Osteoblast (primary cell): Measurements from ENCODE around the gene MAPK6. TPM values are rescaled to one million over a fixed set of nuclear protein-coding genes. Genes with fewer than 3 reads are reported as not detected.

Source experiments
- DNase-seq: peaks from one replicate; pipeline ENCODE4 v3.0.0; 2011; ENCODE audit warnings: low spot score, mixed read lengths; ENCODE audit not compliant: insufficient read length; ENCODE audit errors: missing footprints
- H2AFZ ChIP-seq: 2 replicates; pipeline ENCODE4 v1.6.0; 2011; ENCODE audit warnings: mild to moderate bottlenecking, low read length
- H3K27ac ChIP-seq: 2 replicates; pipeline ENCODE4 v1.5.1; 2011; ENCODE audit warnings: mild to moderate bottlenecking, low read depth, low read length, moderate library complexity
- H3K27me3 ChIP-seq: 2 replicates; pipeline ENCODE4 v1.6.0; 2012; ENCODE audit warnings: mild to moderate bottlenecking, control low read depth, inconsistent platforms, low read length, moderate library complexity; ENCODE audit not compliant: insufficient read depth
- H3K36me3 ChIP-seq: 2 replicates; pipeline ENCODE4 v1.5.1; 2011; ENCODE audit warnings: mild to moderate bottlenecking, low read length, control low read depth, moderate library complexity; ENCODE audit not compliant: insufficient read depth
- H3K4me1 ChIP-seq: 2 replicates; pipeline ENCODE4 v1.5.1; 2011; ENCODE audit warnings: mild to moderate bottlenecking, low read length, control low read depth, moderate library complexity; ENCODE audit not compliant: insufficient read depth
- H3K4me2 ChIP-seq: 2 replicates; pipeline ENCODE4 v1.6.0; 2011; ENCODE audit warnings: mild to moderate bottlenecking, low read length; ENCODE audit not compliant: insufficient read depth
- H3K4me3 ChIP-seq: fragments of 200-600 bp; sonication (generic); 3 replicates; pipeline ENCODE4 v1.5.1; 2012; ENCODE audit warnings: mild to moderate bottlenecking, low read length, inconsistent platforms; ENCODE audit not compliant: insufficient read depth
- H3K79me2 ChIP-seq: 2 replicates; pipeline ENCODE4 v1.6.0; 2012; ENCODE audit warnings: mild to moderate bottlenecking, low read length, control low read depth, inconsistent platforms; ENCODE audit not compliant: insufficient read depth
- H3K9me3 ChIP-seq: 2 replicates; pipeline ENCODE4 v1.5.1; 2011; ENCODE audit warnings: low read depth, low read length, control low read depth
- H4K20me1 ChIP-seq: 2 replicates; pipeline ENCODE4 v1.6.0; 2012; ENCODE audit warnings: mild to moderate bottlenecking, low read length, control low read depth; ENCODE audit not compliant: insufficient read depth
- CTCF ChIP-seq: IDR thresholded peaks from 2 replicates; pipeline ENCODE4 v1.5.1; 2011; ENCODE audit warnings: mild to moderate bottlenecking, low read depth, low read length, moderate library complexity; ENCODE audit errors: extremely low read depth
- total RNA-seq: library from RNA; depleted of rRNA; stranded (reverse); fragments of >200 nt; gene quantifications from 2 replicates; pipeline ENCODE4 v1.2.3, GENCODE V29; 2012

MAPK6 gene
- total RNA-seq, 1 donor = 86.9 TPM

GRCh38 chr15:52112203-52112750 is 93.3 kb downstream of the MAPK6 start:
- DNase-seq = peak; percentile 77
- peak overlapping the region; percentile 64 for H3K4me3 ChIP-seq
- H3K36me3 ChIP-seq = no peaks in the 10 kb centered on the region
- H3K4me2 ChIP-seq = peak overlapping the region; percentile 76
- H3K79me2 ChIP-seq = no peaks in the 10 kb centered on the region
- H3K27me3 ChIP-seq = peaks cover 41% of the 10 kb centered on the region
- no peaks in the 10 kb centered on the region for H3K4me1 ChIP-seq
- TF ChIP-seq CTCF = no peak
- no peaks in the 10 kb centered on the region for H3K9me3 ChIP-seq
- H2AFZ ChIP-seq = peak overlapping the region; percentile 82
- H4K20me1 ChIP-seq = no peaks in the 10 kb centered on the region
- no peak overlapping the region for H3K27ac ChIP-seq

GRCh38 chr15:52113235-52113634 is 94.2 kb downstream of the MAPK6 start:
- H3K27ac ChIP-seq = no peak overlapping the region

GRCh38 chr15:52113708-52114107 is 94.7 kb downstream of the MAPK6 start:
- Histone ChIP-seq H2AFZ (no peak overlapping the region), H3K27me3 (peaks cover 39% of the 10 kb centered on the region), H3K9me3 (no peaks in the 10 kb centered on the region), H3K4me3 (no peak overlapping the region), H3K36me3 (no peaks in the 10 kb centered on the region), H3K4me2 (no peak overlapping the region), H3K79me2 (no peaks in the 10 kb centered on the region), H3K4me1 (no peaks in the 10 kb centered on the region), H4K20me1 (no peaks in the 10 kb centered on the region), H3K27ac (no peak overlapping the region)
- DNase-seq = no peak
- no peak for TF ChIP-seq CTCF

More at GRCh38 chr15:52113235-52113634, 94.2 kb downstream of the MAPK6 start:
- Histone ChIP-seq H4K20me1 (no peaks in the 10 kb centered on the region), H3K27me3 (peaks cover 41% of the 10 kb centered on the region), H3K4me3 (no peak overlapping the region), H3K4me1 (no peaks in the 10 kb centered on the region), H3K36me3 (no peaks in the 10 kb centered on the region), H2AFZ (no peak overlapping the region), H3K9me3 (no peaks in the 10 kb centered on the region), H3K79me2 (no peaks in the 10 kb centered on the region), H3K4me2 (no peak overlapping the region)
- no peak for DNase-seq
- no peak for TF ChIP-seq CTCF

GRCh38 chr15:52114261-52115055 is 95.4 kb downstream of the MAPK6 start:
- no peaks in the 10 kb centered on the region for H4K20me1 ChIP-seq
- no peaks in the 10 kb centered on the region for H3K79me2 ChIP-seq
- DNase-seq = peak; percentile 73
- no peaks in the 10 kb centered on the region for H3K36me3 ChIP-seq
- no peak overlapping the region for H3K4me2 ChIP-seq
- no peaks in the 10 kb centered on the region for H3K9me3 ChIP-seq
- peaks cover 33% of the 10 kb centered on the region for H3K27me3 ChIP-seq
- H3K4me1 ChIP-seq = no peaks in the 10 kb centered on the region
- H2AFZ ChIP-seq = no peak overlapping the region
- no peak overlapping the region for H3K27ac ChIP-seq
- TF ChIP-seq CTCF = no peak
- H3K4me3 ChIP-seq = no peak overlapping the region
